OCI-LY1 (cell line): ENCODE measurements around the gene SDK2.

Source experiments
- H2AFZ ChIP-seq: fragments of 200-600 bp; sonication (generic), shearing (Covaris generic); 2 replicates; pipeline ENCODE4 v1.6.0; 2014; ENCODE audit warnings: antibody characterized with exemption, mild to moderate bottlenecking, low read length
- H3F3A ChIP-seq: fragments of 200-600 bp; sonication (generic), shearing (Covaris generic); 2 replicates; pipeline ENCODE4 v1.6.0; 2014; ENCODE audit warnings: mild to moderate bottlenecking, antibody characterized with exemption, low read length, moderate library complexity; ENCODE audit not compliant: insufficient read depth
- H3K27ac ChIP-seq: fragments of 200-600 bp; sonication (generic); 2 replicates; pipeline ENCODE4 v1.5.1; 2014; ENCODE audit warnings: low read length, mixed run types, mild to moderate bottlenecking, low read depth; ENCODE audit not compliant: poor library complexity, severe bottlenecking
- H3K27me3 ChIP-seq: fragments of 200-600 bp; sonication (generic); 2 replicates; pipeline ENCODE4 v1.6.0; 2014; ENCODE audit warnings: antibody characterized with exemption, mild to moderate bottlenecking, low read length, moderate library complexity; ENCODE audit not compliant: insufficient read depth
- H3K36me3 ChIP-seq: fragments of 200-600 bp; sonication (generic); 2 replicates; pipeline ENCODE4 v1.6.1; 2014; ENCODE audit warnings: mild to moderate bottlenecking, antibody characterized with exemption, low read length, moderate library complexity, mixed read lengths; ENCODE audit not compliant: insufficient read depth
- H3K4me1 ChIP-seq: fragments of 200-600 bp; sonication (generic); 2 replicates; pipeline ENCODE4 v1.5.1; 2014; ENCODE audit warnings: mild to moderate bottlenecking, low read length, moderate library complexity; ENCODE audit not compliant: insufficient read depth, severe bottlenecking
- H3K4me2 ChIP-seq: fragments of 200-600 bp; sonication (generic), shearing (Covaris generic); 2 replicates; pipeline ENCODE4 v1.6.1; 2014; ENCODE audit warnings: low read length
- H3K4me3 ChIP-seq: fragments of 200-600 bp; sonication (generic); 2 replicates; pipeline ENCODE4 v1.5.1; 2014; ENCODE audit warnings: low read length, low read depth, mild to moderate bottlenecking, mixed read lengths; ENCODE audit not compliant: poor library complexity, severe bottlenecking
- H3K79me2 ChIP-seq: fragments of 200-600 bp; shearing (Covaris generic); 2 replicates; pipeline ENCODE4 v1.6.1; 2016; ENCODE audit warnings: mixed run types, low read length, mixed read lengths; ENCODE audit not compliant: insufficient read depth
- H3K9ac ChIP-seq: fragments of 200-600 bp; sonication (generic), shearing (Covaris generic); 2 replicates; pipeline ENCODE4 v1.6.1; 2014; ENCODE audit warnings: mild to moderate bottlenecking, low read length, mixed read lengths
- H3K9me2 ChIP-seq: fragments of 200-600 bp; sonication (generic), shearing (Covaris generic); 2 replicates; pipeline ENCODE4 v1.6.1; 2014; ENCODE audit warnings: low read depth, mild to moderate bottlenecking, low read length, mixed read lengths
- H3K9me3 ChIP-seq: fragments of 200-600 bp; shearing (Covaris generic); 2 replicates; pipeline ENCODE4 v1.6.1; 2014; ENCODE audit warnings: low read length, mixed read lengths
- H4K20me1 ChIP-seq: fragments of 200-600 bp; sonication (generic), shearing (Covaris generic); 2 replicates; pipeline ENCODE4 v1.6.0; 2016; ENCODE audit warnings: mild to moderate bottlenecking, low read length; ENCODE audit not compliant: insufficient read depth
- CTCF ChIP-seq: fragments of 200-600 bp; sonication (generic), shearing (Covaris generic); IDR thresholded peaks from 2 replicates; pipeline ENCODE4 v1.5.1; 2017; ENCODE audit warnings: mild to moderate bottlenecking, antibody characterized with exemption, low read length, moderate library complexity, mixed read lengths
- EZH2 ChIP-seq: fragments of 200-600 bp; sonication (generic), shearing (Covaris generic); IDR thresholded peaks from 2 replicates; pipeline ENCODE4 v1.8.0; 2017; ENCODE audit warnings: borderline replicate concordance, mixed run types, mild to moderate bottlenecking, antibody characterized with exemption, low read length, moderate library complexity, mixed read lengths

Gene SDK2

GRCh38 chr17:73286863-73287296 is 357.4 kb downstream of the SDK2 start:
- H2AFZ ChIP-seq: no peak overlapping the region
- no peaks in the 10 kb centered on the region for H3K4me1 ChIP-seq
- H3K9me2 ChIP-seq: no peaks in the 10 kb centered on the region
- no peak overlapping the region for H3K27ac ChIP-seq
- H3K4me2 ChIP-seq: no peak overlapping the region
- H3K27me3 ChIP-seq: no peaks in the 10 kb centered on the region; the same call in 1 of the 2 replicates
- no peaks in the 10 kb centered on the region for H3K9me3 ChIP-seq
- H3K79me2 ChIP-seq: no peaks in the 10 kb centered on the region
- H4K20me1 ChIP-seq: no peaks in the 10 kb centered on the region
- H3F3A ChIP-seq: no peaks in the 10 kb centered on the region
- TF ChIP-seq EZH2 (no peak), CTCF (no peak)
- no peak overlapping the region for H3K4me3 ChIP-seq
- H3K9ac ChIP-seq: no peak overlapping the region
- no peaks in the 10 kb centered on the region for H3K36me3 ChIP-seq

- H3K79me2 ChIP-seq: no peaks in the 10 kb centered on the region
- no peaks in the 10 kb centered on the region for H3K9me2 ChIP-seq
- no peaks in the 10 kb centered on the region for H4K20me1 ChIP-seq
- H3K4me1 ChIP-seq: no peaks in the 10 kb centered on the region
- no peak overlapping the region for H2AFZ ChIP-seq
- H3K4me2 ChIP-seq: no peak overlapping the region
- no peaks in the 10 kb centered on the region; the same call in 1 of the 2 replicates for H3K27me3 ChIP-seq
- H3K36me3 ChIP-seq: no peaks in the 10 kb centered on the region
- no peak overlapping the region for H3K4me3 ChIP-seq
- H3F3A ChIP-seq: no peaks in the 10 kb centered on the region
- no peak overlapping the region for H3K9ac ChIP-seq
- TF ChIP-seq CTCF (no peak), EZH2 (no peak)
- H3K9me3 ChIP-seq: no peaks in the 10 kb centered on the region
- H3K27ac ChIP-seq: no peak overlapping the region
Observed at GRCh38 chr17:73285916-73286862, 358.1 kb downstream of the SDK2 start.

- no peaks in the 10 kb centered on the region for H4K20me1 ChIP-seq
- no peaks in the 10 kb centered on the region; the same call in 1 of the 2 replicates for H3K27me3 ChIP-seq
- no peak overlapping the region for H3K4me3 ChIP-seq
- no peaks in the 10 kb centered on the region for H3K79me2 ChIP-seq
- H3K36me3 ChIP-seq: no peaks in the 10 kb centered on the region
- no peaks in the 10 kb centered on the region for H3K9me3 ChIP-seq
- H3K27ac ChIP-seq: no peak overlapping the region
- no peak overlapping the region for H2AFZ ChIP-seq
- no peak for TF ChIP-seq CTCF
- no peak for TF ChIP-seq EZH2
- H3K9me2 ChIP-seq: no peaks in the 10 kb centered on the region
- H3F3A ChIP-seq: no peaks in the 10 kb centered on the region
- no peak overlapping the region for H3K9ac ChIP-seq
- H3K4me1 ChIP-seq: no peaks in the 10 kb centered on the region
- no peak overlapping the region for H3K4me2 ChIP-seq
Observed at GRCh38 chr17:73285603-73285908, 358.7 kb downstream of the SDK2 start.
